CD1c-positive myeloid dendritic cell (primary cell): ENCODE data around the gene OR6N1.
A peak's percentile ranks its signal among the peaks of the same experiment; 100 is the strongest.

Experiments
- DNase-seq: peaks from one replicate; pipeline ENCODE4 v3.0.0-alpha.2; 2016; ENCODE audit errors: extremely low spot score

The OR6N1 gene, protein sequence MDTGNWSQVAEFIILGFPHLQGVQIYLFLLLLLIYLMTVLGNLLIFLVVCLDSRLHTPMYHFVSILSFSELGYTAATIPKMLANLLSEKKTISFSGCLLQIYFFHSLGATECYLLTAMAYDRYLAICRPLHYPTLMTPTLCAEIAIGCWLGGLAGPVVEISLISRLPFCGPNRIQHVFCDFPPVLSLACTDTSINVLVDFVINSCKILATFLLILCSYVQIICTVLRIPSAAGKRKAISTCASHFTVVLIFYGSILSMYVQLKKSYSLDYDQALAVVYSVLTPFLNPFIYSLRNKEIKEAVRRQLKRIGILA

DNA sequence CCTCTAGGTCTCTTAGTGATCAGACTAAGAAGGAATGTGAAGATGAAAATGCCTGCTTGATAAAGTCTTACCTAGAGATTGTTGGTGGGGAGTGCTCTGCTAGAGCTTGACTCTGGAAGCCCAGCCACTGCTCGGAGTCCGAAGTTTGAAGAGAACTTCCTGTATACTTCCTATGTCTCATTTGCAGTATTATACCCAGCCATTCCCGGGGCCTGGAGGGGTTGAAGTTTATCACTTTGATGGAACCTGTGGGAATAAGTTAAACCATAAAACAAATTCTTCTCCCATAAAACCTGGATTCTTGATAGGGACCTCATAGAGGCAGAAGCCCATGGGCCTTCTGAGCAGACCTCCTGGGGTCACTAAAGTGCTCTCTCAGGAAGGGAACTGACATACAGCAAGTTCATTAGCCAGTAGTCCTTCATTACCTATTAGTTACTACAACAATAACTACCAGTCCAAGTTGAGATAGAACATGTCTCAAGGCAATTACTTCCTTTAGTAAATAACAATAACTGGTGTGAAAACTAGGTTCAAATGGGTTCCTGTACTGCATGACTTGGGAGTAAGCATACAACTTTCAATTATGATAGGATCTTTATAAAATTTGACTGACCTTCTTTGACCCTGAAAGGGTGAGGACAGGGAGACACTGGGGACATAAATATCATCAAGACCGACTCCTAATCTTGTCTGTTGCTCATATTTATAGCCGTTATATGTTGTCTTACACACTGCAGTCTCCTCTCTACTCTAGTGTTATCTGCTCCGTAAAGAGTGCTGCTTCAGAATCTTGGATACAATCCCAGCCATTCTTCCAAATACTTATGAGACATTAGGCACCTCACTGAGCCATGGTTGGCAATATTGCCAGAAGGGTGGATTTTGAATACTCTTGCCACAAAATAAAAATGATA is at the start of gene OR6N1:
OR6N1 (minus strand) TSS at position 246 of the 917 bp plus-strand sequence. CDS start 5,513 bp downstream, outside the sequence.
- DNase-seq, result no peak

DNA sequence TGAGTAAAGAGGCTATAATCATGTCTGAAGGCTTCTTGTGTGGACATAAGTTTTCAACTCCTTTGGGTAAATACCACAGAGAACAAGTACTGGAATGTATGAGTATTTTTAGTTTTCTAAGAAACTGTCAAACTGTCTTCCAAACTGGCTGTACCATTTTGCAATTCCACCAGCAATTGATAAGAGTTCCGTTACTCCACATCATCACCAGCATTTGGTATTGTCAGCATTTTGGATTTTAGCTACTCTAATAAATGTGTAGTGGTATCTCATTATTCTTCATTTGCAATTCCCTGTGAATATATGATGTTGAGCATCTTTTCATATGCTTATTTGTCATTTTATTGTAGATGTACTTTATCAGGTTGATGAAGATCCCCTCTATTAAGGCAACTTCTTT is 49.7 kb upstream of the OR6N1 start:
- DNase-seq, result no peak

DNA sequence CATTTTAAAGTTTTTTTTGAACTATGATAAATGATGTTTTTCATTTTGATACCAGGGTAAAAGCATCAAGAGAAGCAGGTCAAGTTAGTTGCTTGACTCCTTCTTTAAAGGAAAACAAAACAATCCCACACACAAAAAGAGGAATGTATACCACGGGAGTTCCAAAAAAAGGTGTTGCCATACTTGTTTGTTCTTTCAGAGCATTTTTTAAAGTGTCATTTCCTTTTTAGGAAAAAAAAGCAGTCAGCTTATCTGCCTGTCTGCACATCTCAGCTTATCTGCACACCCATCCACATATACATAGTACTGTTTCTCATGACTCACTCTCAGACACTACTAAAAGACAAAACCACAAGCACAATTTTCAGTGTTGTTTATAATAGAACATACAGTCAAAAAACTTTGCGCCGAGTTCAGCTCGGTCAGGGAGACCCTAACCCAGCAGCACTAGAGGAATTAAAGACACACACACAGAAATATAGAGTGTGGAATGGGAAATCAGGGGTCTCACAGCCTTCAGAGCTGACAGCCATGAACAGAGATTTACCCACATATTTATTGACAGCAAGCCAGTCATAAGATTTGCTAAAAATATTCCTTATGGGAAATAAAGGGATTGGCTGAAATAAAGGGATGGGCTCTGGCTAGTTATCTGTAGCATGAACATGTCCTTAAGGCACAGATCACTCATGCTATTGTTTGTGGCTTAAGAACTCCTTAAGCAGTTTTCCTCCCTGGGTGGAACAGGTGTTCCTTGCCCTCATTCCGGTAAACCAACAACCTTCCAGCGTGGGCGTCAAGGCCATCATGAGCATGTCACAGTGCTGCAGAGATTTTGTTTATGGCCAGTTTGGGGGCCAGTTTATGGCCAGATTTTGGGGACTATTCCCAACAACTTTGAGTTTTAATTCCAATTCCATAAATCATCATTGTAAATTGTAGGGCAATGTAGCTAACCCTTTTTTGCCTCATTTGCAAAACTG is 47.8 kb upstream of the OR6N1 start:
- peak; percentile 66 for DNase-seq

DNA sequence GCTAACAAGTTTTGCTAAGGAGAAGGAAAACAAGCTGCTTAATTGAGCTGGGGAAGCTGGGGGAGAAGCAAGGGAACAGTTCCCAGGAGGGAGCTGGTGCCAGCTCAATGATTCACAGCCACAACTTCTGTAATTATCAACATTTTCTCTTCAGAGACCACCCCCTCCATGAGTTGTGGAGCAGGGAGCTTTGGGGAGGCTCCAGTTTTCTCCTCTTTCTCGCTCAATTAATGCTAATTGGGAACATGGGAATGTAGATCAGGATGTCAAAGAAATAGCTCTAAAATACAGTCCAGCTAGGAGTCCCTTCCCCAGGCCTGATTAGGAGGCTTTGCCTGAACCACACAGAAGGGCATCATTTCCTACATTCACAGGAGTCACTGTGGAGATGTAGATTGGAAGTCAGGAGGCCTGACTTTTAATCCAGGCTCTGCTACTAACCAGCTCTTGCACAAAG is 47.0 kb upstream of the OR6N1 start:
- peak; percentile 65 for DNase-seq

DNA sequence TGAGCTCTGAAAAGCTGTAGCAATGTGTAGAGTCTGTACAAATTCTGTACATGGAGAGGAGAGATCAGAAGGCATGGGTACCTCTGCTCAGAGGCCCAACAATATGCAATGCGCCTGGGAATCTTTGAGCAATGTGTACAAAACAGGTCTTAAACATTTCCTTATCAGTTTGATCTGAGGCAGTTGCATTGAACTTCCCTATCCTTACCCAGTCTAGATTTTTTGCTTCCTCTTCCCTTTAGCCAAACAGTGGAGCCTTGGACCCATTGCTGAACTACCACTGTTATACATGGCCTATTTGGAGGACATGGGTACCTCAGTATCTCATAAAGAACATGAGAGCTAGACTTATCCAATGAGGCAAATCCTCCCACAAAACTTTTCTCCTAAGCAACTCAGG is 46.6 kb upstream of the OR6N1 start:
- DNase-seq, result peak; percentile 65

DNA sequence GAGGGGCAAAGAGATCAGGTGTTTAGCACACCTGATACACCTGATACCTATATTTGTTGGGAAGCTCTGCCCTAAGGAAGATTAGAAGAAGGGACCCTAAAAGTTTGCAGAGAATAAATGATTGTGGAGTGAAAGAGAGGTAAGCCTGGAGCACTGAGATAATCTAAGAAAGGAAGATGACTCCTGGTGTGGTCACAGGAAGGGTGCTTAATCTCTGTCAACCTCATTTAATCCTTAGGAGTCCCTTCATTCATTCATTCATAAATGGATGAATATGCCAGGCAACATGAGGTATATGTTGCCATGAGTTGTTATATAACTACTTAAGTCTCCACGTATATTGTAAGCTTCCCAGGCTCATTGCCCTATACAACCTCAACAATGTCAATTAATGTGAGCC is 43.0 kb upstream of the OR6N1 start:
- no peak for DNase-seq

DNA sequence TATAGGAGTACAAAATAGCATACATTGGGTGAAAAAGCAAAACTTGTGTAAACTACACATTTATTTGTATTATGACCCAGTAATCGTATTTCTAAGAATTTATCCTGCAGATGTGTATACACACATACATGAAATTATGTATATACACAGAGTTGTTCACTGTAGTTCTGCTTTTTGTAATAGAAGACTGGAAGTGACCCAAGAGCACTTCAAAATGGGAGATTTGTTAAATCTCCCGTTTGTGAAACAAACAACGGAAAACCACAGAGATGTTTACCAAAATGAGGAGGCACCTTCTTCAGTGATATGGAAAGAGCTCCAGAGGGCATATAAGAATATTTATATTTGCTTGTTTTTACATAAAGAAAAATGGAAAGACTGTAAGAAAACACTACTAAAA is 41.2 kb upstream of the OR6N1 start:
- peak; percentile 59 for DNase-seq

DNA sequence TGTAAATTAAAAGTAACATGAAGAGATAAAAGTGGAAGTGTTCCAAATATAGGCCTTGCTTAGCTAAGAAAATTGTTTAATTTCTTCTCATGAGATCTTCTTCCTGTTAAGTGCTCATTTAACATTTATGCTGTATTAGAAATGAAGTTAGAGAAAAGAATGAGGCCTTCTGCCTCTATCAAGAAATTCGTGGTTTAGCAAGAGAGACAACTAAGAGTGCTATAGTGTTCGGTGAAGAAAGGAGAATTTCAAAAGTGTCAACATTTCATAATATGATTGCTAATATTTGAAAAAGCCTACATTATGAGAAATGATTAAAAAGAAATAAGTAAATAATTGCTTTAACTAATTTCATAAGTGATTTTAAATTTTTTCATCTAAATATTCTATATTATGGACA is 40.3 kb upstream of the OR6N1 start:
- peak; percentile 36 for DNase-seq

DNA sequence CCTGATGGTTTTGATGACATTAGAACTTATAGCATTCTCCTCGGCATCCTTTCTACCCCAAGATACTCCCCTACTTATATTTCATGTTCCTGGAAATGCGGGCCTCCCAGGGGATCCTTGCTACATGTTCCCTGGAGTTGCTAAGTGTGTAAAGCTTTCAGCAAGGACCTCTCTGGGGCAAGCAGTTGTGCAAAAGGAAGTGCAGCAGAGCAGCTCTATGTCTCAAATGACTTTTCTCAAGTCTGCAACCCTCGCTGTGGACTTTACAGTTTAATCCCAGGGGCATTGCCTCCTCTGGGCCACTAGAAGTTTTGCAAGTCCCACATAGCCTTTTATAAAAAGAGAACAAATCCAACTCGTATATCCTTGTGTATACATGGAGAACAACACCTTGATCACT is 38.3 kb upstream of the OR6N1 start:
- DNase-seq, result peak; percentile 50

DNA sequence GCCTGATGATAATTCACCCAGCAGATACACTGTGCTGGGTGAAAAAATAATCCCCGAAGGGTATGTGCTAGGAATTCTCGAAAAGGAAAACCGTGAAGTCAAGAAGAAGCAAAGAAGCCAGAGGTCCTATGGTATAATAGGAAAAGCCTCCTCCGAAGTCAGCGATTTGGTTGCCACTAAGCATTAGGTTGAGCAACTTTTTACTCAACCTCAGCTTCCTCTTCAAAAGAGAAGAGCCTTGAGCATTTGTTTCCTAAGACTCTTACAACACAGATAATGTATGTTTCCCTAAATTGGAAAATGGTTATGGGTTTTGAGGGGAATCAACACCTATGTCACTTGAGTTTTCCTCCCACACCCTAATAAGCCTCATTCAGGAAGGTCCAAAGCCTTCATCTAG is 37.9 kb upstream of the OR6N1 start:
- peak; percentile 92 for DNase-seq

DNA sequence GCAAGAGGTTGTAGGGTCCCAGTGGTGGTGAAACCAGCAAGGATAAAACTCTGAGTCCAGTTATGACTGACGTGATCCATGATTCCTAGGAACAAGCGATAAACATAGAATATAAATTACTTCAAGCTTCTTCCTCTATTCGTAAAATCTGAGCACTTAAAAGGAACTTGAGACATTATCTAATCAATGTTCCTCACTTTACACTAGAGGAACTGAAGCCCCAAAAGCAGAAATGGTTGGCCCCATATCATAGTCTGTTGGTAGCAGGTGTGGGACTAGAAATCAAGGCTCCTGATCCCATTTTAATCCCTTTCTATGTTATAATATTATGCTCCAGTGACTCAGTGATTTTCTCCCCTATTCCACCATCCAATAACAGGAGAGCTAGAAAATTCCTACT is 37.3 kb upstream of the OR6N1 start:
- peak; percentile 90 for DNase-seq

DNA sequence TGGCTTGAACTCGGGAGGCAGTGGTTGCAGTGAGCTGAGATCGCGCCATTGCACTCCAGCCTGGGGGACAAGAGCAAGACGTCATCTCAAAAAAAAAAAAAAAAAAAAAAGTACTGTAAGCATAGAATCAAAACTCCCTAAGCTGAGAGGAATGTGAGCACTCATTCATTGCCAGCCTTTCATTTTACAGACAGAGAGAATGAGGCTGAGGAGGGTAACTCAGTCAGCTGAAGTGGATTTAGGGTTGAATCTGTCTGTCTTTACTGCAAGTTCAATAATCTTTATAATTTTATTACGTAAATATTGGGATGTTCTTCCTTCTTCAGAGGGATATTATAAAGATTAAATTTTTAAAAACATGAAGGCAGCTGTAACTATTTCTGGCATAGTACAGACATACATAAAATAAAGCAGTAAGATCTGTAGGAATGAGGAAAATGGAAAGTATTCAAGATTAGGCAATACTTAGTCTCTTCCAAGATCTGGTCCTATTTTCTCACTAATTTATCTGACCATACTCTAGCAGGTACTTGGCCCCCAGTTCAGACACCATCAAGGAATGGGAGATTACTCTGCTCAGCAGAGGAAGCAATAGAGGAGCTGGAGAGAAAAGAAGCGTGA is 35.0 kb upstream of the OR6N1 start:
- no peak for DNase-seq

DNA sequence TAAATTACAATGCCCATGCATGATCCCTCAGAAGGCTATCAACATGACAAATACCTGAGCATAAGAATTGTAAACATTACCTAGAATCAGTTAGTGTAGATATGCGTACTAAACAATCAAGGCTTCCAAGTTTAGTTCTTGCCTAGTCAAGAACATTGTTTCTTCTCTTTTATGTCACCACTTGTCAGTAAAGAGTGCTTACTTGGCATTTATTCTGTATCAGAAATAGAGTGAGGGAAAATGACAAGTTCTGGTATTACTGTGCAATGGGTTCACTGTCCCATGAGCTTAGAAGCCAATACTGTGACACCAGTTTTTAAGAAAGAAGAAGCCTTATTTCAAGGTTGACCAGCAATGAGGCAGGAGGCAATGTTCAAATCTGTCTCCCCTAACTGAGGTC is 31.7 kb upstream of the OR6N1 start:
- DNase-seq, result no peak

DNA sequence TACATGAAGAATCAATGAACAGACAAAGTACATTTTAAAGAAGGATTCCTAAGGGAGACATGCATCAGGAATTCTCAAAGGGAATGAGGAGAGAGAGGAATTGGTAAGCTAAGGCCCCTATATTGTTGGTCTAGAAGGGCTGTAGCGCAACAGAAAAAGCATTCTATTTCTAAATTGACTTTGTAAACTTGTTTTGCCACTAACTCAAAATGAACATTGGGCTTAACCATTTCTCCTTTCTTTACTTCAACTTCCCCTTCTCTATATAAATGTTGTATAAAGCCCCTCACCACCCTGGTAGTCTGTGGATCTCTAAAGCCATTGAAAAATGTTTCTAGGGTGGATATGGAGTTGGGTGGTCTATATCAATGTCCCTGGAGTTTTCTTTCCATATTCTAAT is 29.4 kb upstream of the OR6N1 start:
- DNase-seq, result peak; percentile 45

DNA sequence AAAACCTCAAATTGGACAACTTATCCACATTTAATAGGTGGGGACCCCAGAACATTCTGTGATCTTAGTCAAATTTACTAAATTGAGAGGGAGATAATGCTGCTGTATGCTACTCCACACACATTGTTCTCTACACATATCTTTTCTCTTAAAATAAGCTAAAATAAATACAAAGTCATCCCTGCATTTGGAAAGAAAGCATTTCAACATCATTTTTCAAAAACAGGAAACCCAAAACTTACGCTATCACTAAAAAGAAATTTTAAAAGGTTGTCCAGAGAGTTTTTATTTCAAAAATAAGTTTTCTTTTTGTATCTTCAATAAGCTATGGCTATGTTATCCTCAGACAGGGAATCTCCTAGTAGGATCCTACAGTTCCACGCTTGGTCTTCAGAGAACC is 28.5 kb upstream of the OR6N1 start:
- peak; percentile 44 for DNase-seq

DNA sequence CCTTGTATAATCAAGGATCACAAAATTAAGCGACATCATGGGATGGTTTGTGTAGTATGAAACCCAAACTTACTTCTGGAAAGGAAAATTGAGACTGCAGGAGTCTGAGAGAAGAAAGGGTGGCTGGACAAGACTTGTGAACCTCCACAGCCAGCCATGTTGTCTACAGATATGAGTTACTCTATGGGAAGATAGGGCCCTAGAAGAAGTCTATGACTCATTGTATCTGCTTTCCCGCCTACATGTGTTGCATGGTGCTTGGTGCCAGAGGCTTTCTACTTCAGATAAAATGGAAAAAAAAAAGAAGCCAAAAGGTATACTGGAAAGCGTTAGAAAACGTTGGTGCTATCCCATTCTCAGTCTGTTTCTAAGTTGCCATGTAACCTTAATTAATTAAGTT is 27.7 kb upstream of the OR6N1 start:
- DNase-seq, result peak; percentile 58

DNA sequence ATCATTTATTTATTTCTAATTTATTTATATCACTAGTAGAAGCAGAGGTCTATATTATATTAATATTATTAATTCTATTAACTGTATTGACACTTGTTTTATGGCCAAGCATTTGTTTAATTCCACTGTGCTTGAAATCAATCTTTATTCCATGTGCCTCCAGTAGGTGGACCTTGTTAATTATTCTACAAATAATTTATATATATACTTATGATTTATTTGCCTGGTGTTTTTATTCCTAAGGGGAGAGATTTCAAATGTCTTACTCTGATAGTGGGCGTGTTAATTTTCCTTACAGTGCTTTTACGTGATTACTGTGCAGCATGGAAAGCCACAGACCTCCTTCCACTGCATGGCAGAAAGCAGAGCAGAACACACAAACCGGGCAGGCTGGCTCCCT is 26.5 kb upstream of the OR6N1 start:
- no peak for DNase-seq

DNA sequence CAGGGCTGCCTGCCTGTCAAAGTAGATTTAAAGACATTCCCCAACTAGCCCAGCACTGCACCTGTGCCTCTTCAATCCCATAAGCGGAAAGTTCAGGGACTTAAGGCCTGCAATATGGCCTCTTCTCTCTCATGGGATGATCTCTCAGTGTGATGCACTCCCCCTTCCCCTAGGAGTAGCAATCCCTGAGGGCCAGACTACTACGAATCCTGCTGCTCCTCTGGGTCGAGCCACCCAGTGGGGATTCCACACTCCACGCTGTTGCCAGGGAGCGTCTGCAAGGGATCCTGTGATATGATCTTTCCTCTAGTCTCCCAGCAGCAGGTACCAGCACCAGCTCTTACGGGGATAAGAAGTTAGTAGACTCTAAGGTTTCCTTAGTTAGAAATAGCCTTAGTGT is 22.3 kb upstream of the OR6N1 start:
- no peak for DNase-seq

DNA sequence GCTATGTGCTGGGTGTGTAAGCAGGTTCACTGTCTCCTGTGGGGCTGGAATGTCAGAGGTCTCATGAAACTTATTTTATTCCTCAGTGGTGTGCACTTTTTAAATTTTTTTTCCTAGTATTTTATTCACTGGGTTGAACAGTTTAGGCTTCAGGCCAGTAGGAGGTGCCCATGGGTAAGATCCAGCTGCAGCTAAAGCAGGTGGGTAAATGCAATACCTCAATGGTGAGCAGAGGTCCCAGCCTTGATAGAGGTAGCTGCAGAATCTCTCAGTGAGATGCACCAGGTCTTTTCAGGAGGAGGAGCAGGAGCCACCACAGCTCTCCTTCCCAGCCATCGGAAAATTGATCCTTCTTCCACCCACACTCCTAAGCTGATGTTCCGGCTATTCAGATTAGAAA is 21.6 kb upstream of the OR6N1 start:
- DNase-seq, result peak; percentile 37

DNA sequence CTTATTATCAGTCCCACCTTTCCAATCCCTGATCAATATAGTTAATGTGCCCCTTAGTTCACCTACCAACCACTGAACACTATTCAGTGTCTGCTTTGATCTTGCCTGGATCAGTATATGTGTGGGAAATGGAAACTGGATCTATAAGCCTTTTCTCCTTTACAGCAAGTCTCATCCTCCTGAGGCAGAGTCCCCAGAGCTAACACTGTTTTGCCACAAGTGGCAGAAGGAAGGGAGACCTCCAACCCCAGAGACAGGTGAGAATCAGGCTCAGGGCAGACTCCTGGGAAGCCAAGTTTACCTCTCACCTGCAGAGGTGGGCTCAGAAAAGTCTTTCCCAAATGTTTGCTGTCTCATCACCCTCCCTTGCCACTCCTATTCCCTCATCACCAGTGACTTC is 9.1 kb upstream of the OR6N1 start, which contains the start of gene OR6N2:
OR6N2 (minus strand) TSS at position 101 of the 400 bp plus-strand sequence. CDS start 3,569 bp downstream, outside the sequence.
- DNase-seq, result no peak

DNA sequence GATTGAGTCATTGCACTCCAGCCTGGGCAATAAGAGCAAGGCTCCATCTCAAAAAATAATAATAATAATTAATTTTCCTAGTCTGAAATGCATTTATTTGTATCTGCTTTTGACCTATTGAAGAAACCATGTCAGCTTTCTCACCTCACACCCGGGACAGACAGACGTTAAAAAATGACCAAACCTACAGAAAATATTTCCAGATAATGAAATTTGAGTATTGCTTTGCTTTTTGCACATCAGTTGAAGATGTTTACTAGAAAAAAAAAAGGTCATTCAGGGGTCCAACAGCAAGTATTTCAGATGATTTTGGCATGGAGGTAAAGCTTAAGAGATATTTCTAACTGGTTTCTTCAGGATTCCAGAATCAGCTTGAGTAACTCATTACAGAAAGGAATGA is 17.6 kb downstream of the OR6N1 start, which contains the start of gene OR6K6:
OR6K6 (plus strand) TSS at position 301 of the 400 bp plus-strand sequence. CDS start 168 bp downstream, outside the sequence.
- no peak for DNase-seq
